GM12801 (cell line): Measurements from ENCODE around the gene ARID1B.

ENCODE experiments used
- TF ChIP-seq, protein P1 (sequence below): IDR thresholded peaks from one replicate; pipeline ENCODE4 v1.5.1; 2011; ENCODE audit warnings: control low read depth; ENCODE audit not compliant: insufficient read length; ENCODE audit errors: extremely low read depth

ARID1B gene

DNA sequence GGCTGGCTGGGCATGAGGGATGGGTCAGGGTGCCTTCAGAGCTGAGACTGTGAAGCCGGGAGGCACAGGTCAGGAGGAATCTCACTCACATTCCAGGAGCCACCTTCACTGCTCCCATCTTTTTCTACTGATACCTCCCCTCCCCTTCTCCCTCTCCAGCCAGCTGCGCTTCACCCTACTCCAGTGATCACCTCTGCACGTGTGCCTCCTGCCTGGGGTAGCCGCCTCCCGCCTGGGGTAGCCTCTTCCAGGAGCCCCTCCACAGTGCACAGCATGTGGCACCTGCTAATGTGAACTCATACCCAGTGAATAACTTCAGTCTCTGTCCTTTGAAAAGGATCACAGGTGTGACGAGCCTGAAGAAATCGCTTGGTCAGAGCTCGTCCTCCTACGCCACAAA, 313.6 kb downstream of the ARID1B start:
- TF ChIP-seq, protein P1, sequence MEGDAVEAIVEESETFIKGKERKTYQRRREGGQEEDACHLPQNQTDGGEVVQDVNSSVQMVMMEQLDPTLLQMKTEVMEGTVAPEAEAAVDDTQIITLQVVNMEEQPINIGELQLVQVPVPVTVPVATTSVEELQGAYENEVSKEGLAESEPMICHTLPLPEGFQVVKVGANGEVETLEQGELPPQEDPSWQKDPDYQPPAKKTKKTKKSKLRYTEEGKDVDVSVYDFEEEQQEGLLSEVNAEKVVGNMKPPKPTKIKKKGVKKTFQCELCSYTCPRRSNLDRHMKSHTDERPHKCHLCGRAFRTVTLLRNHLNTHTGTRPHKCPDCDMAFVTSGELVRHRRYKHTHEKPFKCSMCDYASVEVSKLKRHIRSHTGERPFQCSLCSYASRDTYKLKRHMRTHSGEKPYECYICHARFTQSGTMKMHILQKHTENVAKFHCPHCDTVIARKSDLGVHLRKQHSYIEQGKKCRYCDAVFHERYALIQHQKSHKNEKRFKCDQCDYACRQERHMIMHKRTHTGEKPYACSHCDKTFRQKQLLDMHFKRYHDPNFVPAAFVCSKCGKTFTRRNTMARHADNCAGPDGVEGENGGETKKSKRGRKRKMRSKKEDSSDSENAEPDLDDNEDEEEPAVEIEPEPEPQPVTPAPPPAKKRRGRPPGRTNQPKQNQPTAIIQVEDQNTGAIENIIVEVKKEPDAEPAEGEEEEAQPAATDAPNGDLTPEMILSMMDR, result no peak

DNA sequence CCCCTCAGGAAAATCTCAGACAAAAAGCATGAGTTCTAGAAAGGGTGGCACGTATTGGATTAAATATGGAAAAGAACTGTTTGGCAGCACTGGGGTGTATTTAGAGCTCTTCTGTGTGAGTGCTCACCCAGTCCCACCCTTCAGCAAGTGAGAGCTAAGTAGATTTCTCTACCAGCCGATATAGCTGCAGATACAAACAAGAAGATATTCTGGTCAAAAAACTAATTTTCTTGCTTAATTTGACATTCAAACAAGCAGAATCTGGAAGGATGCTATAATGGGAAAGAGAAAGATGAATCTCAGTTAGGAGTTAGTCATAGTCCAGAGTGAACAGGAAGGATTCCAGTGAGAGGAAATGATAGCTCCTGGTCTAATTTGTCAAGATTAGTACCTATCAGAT, 314.1 kb downstream of the ARID1B start:
- TF ChIP-seq, protein P1, result no peak

DNA sequence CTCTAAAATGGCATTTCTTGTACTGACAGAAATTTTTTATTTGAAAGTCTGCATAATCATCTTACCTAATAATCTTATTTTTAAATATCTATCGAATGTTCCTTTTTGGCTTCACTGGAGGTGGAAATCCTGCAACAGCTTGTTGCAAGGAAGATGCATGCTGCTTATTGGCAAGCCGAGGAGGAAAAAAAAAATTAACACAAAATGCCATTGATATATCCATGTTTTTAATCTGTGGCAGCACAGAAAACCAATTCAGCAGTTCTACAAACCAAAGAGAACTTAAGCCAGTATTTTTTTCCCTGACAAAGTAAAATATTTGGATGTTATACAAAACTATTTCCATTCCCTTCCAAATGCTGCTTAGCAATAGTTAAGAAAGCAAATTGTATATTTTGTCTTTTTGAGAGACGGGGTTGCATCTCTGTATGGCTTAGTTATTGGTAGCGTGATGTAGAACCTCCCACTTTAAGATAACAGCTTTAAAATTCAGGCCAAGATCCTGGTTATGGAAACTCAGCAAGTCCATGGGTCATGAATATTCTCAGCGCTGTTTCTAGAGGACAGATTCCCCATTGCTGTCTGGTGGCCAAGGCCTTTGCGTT, 314.8 kb downstream of the ARID1B start:
- TF ChIP-seq, protein P1, result no peak

DNA sequence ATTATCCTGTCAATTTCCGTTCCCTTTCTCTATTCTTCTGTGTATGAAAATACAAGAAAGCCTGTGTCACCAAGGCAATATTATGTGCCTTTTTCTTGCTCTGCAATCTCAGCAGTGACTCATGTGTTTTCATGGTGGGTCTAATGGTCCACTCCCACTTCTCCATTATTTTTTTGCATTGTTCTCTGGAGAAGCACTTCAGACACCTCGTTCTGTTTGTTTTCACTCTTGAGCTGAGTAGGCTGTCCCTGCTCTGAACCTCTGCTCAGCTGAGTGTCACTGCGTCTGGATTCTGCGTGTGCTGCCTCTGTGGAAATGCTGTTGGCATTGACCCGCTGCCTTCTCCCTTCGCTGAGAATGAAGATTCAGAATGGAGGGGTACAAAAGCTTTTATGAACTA, 315.6 kb downstream of the ARID1B start:
- TF ChIP-seq, protein P1, result no peak

DNA sequence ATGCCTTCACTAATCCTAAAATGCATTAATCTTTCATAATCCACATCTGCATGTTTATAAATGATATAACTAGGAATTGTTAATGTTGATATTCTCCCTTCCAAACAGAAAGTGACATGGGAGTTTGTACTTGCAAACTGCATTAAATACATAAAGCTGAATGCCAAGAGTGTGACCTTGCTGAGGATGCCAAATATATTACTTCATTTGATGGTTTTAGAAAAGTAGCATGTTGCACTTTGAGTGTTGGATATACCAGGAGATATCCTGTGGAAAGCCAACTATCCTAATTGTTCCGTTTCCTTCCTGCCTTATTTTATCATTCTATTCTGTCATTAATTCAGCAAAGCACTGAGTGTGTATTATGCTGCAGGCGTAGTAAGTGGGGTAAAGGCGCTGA, 316.4 kb downstream of the ARID1B start:
- TF ChIP-seq, protein P1, result no peak

DNA sequence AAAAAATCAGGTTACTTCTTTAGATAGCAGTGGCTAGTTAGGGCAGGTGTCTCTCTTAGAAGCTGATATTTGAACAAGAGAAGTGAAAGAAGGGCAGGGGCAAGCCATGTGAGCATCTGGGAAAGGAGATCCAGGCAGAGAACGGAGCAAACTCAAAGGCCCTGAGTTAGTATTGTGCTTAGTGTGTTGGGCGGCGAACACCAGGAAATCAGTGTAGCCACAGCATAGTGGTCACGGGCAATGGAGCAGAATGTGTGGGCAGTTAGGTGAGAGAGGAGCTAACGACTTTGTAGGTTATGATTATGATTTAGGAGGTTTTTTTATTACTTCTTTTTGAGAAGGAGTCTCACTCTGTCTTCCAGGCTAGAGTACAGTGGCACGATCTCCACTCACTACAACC, 316.9 kb downstream of the ARID1B start:
- TF ChIP-seq, protein P1, result no peak

DNA sequence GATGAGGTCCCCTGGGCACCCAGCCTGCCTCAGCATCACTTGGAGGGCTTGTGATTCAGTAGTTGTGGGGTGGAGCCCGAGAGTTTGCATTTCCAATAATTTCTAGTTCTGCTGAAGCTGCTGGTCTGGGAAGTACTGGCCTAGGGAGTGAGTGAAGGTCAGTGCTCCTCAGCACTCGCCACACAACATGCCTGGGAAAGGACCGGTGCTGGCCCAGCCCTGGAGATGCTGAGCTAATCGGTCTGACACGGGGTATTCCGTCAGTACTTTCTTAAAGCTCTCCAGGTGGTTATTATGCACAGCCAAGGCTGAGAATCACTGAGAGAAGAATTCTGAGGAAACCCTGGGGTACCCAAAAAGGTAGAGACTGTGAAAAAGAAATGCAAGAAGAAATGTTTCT, 317.9 kb downstream of the ARID1B start:
- TF ChIP-seq, protein P1, result no peak
